Measurements from ENCODE around the gene PRF1.

PRF1 gene

GRCh38 chr10:70576803-70577517 is 25.6 kb downstream of the PRF1 start:
- DNase-seq (ENCODE audit: low spot score), result no peak

GRCh38 chr10:70575874-70576802 is 26.4 kb downstream of the PRF1 start:
- no peak for DNase-seq (ENCODE audit: low spot score)

- no peak for DNase-seq (ENCODE audit: low spot score)
These were observed 27.1 kb downstream of the PRF1 start for GRCh38 chr10:70575486-70575873.

GRCh38 chr10:70573599-70574506 is 28.7 kb downstream of the PRF1 start:
- no peak for DNase-seq (ENCODE audit: low spot score)

- no peak for DNase-seq (ENCODE audit: low spot score)
These were observed 30.7 kb downstream of the PRF1 start for GRCh38 chr10:70571636-70572439.

GRCh38 chr10:70571236-70571635 is 31.3 kb downstream of the PRF1 start:
- no peak for DNase-seq (ENCODE audit: low spot score)

- no peak for DNase-seq (ENCODE audit: low spot score)
These were observed 33.6 kb downstream of the PRF1 start for GRCh38 chr10:70568781-70569495.

- no peak for DNase-seq (ENCODE audit: low spot score)
These were observed 34.4 kb downstream of the PRF1 start for GRCh38 chr10:70568113-70568512.

GRCh38 chr10:70567603-70568002 is 34.9 kb downstream of the PRF1 start:
- DNase-seq (ENCODE audit: low spot score), result no peak

- no peak for DNase-seq (ENCODE audit: low spot score)
These were observed 35.8 kb downstream of the PRF1 start for GRCh38 chr10:70566515-70567290.

GRCh38 chr10:70565556-70566514 is 36.7 kb downstream of the PRF1 start:
- DNase-seq (ENCODE audit: low spot score), result no peak

- DNase-seq (ENCODE audit: low spot score), result no peak
These were observed 37.6 kb downstream of the PRF1 start for GRCh38 chr10:70564901-70565351.

GRCh38 chr10:70564113-70564725 is 38.3 kb downstream of the PRF1 start:
- DNase-seq (ENCODE audit: low spot score), result no peak

- DNase-seq (ENCODE audit: low spot score), result no peak
These were observed 39.3 kb downstream of the PRF1 start for GRCh38 chr10:70563230-70563629.

GRCh38 chr10:70562036-70562755 is 40.3 kb downstream of the PRF1 start:
- no peak for DNase-seq (ENCODE audit: low spot score)

GRCh38 chr10:70561558-70561957 is 41.0 kb downstream of the PRF1 start:
- no peak for DNase-seq (ENCODE audit: low spot score)

GRCh38 chr10:70561070-70561469 is 41.5 kb downstream of the PRF1 start:
- no peak for DNase-seq (ENCODE audit: low spot score)

Data from D341Med (cell line).